ENCODE results near the gene MFGE8. TPM values are rescaled to one million over a fixed set of nuclear protein-coding genes. Genes with fewer than 3 reads are reported as not detected.

MFGE8 gene
- polyA plus RNA-seq, 4 donors, result 86.8 to 144 (median 104) TPM

DNA sequence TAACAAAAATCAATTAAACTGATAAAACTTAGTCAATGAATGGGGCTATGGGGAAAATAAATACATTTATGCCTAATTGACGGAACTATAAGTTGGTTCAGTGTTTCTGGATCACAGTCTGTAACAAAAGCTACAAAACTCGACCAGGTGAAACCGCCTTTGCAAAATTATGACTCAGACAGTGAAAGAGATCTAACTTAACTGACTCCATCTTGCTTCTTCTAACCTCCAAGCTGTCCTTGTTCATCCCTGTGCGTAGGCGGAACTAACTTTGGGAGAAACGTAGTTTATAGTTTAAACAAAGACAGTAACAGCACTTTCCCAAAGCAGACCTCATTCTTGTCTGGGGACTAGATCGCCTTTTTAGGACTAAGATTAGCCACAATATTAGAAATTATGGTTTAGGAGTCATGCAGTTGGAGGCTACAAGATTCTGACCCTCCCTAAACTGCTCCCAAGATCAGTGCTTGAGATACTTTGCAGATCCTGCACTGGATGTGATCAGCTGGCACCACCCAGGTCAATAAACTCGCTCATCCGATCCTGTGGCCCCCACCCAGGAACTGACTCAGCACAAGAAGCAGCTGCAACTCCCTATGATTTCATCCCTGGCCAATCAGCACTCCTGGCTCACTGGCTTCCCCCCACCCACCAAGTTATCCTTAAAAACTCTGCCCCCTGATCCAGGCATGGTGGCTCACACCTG is 7.2 kb upstream of the MFGE8 start:
- DNase-seq (ENCODE audit: low read depth in 4 of 4, low spot score in 3 of 4), result no peak

DNA sequence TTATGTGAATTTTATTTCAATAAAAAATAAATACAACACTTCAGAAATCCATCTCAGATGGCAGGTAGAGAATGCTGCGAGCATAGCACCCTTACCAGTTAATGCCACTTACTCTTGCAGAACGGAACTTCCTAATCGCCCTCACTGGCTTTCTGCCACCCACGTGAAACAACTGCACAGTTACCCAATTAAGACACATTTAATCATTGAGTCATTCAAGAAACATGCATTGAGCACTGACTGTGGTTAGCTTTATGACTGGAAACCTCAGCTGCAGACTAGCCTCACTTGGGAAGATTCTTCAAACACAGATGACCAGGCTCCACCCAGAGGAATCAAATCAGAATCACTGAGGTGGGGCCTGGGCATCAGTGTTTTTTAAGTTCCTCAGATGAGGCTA is 5.6 kb upstream of the MFGE8 start:
- DNase-seq (ENCODE audit: low read depth in 4 of 4, low spot score in 3 of 4), result no peak

DNA sequence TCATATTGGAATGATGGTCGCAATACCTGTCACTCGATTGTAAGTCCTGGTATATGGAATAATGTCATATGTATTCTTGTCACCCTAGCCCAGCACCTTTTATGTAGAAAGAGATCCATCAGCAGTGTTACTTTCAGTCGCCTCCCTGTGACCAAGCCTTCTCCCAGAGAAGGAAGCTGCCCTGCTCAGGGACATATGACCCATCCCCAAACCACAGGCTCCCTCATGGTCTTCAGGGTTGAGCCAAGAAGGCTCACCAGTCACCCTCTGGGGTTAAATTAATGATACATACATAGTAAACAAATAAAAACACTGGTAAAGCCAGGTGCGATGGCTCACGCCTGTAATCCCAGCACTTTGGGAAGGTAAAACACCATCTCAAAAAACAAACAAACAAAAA is 4.6 kb upstream of the MFGE8 start:
- no peak for DNase-seq (ENCODE audit: low read depth in 4 of 4, low spot score in 3 of 4)

DNA sequence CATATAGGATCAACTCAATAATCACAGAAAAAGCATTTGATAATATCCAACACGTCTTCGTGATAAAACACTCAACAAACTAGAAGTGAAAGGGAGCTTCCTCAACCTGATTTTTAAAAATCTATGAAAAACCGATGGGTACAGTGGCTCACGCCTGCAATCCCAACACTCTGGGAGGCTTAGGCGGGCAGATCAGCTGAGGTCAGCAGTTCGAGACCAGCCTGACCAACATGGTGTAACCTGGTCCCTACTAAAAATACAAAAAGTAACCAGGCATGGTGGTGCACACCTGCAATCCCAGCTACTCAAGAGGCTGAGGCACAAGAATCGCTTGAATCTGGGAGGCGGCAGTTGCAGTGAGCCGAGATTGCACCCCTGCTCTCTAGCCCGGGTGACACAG is 2.2 kb upstream of the MFGE8 start:
- DNase-seq (ENCODE audit: low read depth in 4 of 4, low spot score in 3 of 4), result no peak

DNA sequence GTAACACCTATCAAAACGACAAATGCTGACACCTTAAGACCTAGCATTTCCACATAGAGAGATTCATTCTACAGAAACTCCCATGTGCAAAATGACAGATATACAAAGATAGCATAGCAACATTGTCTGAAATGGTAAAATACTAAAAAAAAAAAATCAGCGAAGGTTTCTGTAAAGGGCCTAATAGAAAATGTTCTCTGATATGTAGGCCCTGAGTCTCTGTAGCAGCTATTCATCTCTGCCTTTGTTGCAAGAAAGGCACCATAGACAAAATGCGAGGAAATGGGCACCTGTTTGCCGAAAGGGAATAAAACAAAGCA is 631 bp upstream of the MFGE8 start:
- DNase-seq (ENCODE audit: low read depth in 4 of 4, low spot score in 3 of 4), result no peak

DNA sequence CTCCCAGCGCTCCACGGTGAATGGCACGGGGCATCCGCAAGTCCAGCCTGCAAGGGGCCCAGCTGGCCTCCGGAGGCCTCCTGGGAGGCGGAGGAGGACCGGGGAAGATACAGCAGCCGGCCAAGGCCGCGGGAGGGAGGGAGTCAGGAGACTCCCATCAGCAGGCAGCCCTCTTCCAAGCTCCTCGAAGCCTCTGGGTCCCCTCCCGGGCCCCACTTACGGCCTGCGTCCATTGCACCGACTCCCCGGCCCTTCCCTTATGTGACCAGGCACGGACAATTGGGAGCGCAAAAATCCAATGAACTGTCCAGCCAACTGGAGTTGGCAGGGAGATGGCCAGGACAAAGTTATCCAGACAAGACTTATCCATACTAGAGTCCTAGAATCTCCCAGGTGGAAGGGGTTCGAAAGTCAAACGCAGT is 668 bp downstream of the MFGE8 start:
- no peak for DNase-seq (ENCODE audit: low read depth in 4 of 4, low spot score in 3 of 4)

DNA sequence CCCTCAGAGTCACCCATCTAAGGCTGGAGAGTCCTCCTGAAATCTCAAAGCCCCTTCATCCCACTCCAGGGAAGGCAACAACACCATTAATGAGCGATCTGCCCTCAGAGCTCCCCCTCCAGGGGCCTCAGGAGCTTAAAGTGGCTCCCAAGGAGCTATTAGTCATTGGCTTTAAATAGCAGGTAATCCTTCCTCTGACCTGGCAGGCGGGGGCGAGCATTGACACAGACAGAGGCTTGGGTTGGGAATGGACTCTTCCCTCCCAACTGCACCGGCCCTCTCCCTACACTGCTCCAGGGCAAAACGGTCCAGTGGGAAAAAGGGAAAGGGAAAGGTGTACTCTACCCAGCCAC is 1.4 kb downstream of the MFGE8 start:
- no peak for DNase-seq (ENCODE audit: low read depth in 4 of 4, low spot score in 3 of 4)

DNA sequence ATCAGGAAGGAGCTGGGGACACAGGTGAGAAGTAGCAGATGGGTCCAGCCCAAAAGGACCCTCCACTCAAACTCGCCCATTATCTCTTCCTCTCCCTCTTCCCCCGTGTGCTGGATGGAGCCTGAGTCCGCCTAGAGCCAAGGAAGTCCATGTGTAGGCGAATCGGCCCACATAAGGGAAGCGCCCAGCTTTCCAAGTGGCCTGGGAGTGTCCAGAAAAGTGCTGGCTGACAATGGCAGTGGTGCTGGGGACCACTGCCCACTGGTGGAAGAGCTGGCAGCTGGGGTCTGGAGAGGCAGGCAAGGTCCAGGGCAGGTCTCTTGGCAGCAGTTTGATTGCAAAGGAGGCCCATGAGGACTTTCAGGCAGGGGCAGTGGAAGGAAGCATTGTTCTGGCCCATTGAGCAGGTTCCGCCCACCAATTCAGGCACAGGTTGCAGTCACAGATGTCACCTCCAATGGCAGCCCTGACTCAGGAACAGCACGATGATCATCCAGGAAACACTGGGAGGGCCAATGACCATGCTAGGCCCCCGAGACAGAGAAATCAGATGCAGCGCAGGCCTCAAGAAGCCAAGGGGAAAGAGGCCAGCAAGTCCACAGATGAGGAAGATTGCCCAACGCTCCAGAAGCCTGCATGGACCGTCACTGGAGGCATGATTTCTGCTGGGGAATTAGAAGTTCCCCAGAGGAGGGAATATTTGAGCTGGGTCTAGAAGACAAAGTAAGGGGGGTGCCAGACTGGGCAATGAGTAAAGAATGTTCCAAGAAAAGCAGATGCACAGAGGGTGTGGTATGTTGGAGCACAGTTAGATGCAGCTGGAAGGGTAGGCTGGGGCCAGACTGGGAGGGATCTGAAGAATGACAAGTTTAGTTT is 3.0 kb downstream of the MFGE8 start:
- DNase-seq (ENCODE audit: low read depth in 4 of 4, low spot score in 3 of 4), result no peak

DNA sequence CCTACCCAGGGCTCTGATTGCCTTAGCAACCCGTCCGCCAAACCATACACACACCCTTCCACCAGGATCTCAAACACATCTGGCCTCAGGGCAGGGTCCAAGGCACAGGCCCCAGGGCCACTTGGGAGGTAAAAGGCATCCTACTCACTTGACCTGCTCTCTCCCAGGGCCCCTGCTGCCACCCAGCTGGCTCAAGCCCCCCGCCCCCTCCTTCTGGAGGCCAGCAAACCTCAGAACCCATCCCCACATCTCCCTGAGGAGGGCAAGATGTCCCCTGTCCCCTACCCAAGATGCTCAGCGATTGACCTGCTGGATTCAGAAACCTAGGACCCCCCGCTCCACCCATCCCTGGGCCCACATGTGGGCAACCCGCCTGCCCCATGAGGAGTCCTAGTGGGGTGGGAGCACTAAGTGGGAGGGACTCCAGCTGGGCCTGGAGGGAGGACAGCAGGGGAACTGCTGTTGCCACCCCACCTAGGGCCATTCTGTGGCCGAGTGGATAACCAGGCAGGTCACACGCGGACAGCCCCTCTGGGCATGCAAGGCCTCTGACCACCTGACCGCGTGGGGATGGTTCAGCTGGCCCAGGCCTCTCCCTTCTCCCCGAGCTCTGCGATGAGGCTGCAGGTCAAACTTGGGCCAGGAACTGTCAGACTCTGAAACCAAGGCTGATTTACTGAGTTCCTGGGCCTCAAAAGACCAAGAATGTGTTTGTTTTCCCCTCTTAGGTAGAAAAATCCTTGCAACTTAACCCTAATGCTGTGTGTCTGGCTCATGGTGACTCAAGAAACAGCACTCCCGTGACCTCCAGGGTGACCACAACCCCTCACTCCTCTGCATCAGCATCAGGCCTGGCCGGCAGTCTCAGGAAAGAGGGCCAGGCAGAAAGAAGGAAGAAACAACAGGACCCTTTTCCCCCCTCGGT is 4.2 kb downstream of the MFGE8 start:
- DNase-seq (ENCODE audit: low read depth in 4 of 4, low spot score in 3 of 4), result no peak

DNA sequence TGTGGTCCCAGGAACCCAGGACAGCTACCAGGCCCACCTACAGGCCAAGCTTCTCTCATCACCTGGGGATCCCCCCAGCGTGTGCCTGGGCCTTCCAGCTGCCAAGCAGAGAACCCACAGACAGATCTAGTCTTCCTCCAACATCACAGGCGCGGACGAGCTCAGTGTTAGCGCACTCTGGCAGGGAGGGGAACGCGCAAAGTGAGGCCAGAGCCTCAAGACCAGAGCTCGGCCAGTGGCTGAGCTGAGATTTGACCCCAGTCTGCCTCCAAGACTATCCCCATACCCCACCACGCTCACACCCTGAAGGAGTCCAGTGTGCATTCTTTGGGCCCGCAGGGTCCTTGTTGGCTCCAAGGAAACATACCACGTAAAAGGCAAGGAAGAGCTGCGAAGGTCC is 5.1 kb downstream of the MFGE8 start:
- DNase-seq (ENCODE audit: low read depth in 4 of 4, low spot score in 3 of 4), result no peak

DNA sequence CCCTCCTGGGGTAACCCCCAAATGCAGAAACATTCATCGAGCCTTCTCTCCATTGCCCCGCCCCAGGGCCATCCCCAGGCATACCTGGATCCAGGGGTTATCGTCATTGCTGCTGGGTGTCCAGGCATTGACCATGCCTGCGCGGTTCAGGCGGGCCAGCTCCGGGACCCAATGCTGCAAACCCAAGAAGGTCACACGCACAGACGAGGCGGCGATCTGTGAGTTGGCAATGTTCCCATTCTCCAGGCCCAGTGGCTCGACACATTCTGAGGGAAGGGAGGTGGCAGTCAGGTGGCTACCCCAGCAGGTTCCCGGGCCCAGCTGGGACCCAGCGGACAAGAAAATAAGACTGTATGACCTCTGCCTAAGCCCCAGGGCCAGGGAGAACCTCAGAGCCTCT is 6.1 kb downstream of the MFGE8 start:
- no peak for DNase-seq (ENCODE audit: low read depth in 4 of 4, low spot score in 3 of 4)

DNA sequence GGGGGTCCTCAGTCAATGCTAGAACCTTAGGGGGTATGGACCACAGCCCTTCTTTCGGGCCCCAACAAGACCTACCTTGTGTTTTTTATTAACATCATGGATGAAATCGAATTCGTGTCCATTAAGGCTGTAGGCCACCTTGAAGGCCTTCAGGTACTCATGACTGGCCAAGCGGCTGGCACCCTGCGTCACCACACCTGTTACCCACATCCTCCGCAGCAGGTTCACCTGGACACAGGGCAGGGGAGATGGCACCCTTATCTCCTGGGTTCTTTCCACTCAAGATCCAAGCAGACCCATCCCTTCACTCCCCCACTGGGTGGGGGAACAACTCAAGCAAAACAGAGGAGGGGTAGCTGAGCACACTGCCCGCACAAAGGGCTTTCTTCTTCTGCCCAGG is 6.6 kb downstream of the MFGE8 start:
- no peak for DNase-seq (ENCODE audit: low read depth in 4 of 4, low spot score in 3 of 4)

DNA sequence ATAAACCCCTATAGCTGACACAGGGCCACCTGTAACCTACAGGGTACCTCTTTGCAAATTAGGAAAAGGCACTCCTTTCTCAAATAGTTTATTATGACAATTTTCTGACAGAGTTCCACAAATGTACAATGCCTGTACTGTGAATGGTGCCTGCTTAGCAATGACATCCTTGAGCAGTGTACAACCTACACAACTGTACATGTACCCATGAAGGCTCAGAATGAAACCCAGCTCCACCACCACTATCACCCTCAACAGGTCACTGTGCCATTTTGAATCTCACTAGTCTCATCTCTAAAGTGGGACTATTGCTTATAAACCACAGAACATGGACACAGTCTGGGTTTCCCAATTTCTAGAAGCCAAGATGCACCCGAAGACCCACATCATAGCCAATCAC is 7.0 kb downstream of the MFGE8 start:
- no peak for DNase-seq (ENCODE audit: low read depth in 4 of 4, low spot score in 3 of 4)

DNA sequence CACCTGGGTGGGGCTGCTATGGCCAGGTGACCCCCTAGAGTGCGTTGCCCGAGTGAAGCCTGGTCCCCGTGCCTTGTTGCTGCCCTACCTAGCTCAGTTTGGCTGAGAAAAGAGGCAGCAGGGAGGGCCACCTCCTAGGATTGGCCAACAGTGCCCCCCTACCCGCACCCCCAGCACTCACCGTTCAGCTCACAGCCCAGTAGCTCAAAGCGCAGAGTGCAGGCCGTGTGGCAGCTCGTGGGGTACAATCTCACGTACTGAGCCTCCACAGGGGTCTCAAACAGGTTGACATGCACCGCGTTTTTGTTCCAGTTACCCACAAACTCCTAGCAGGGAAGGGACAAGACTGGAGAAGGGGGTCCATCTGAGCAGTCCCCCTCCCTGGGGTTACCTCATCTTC is 7.6 kb downstream of the MFGE8 start:
- no peak for DNase-seq (ENCODE audit: low read depth in 4 of 4, low spot score in 3 of 4)

DNA sequence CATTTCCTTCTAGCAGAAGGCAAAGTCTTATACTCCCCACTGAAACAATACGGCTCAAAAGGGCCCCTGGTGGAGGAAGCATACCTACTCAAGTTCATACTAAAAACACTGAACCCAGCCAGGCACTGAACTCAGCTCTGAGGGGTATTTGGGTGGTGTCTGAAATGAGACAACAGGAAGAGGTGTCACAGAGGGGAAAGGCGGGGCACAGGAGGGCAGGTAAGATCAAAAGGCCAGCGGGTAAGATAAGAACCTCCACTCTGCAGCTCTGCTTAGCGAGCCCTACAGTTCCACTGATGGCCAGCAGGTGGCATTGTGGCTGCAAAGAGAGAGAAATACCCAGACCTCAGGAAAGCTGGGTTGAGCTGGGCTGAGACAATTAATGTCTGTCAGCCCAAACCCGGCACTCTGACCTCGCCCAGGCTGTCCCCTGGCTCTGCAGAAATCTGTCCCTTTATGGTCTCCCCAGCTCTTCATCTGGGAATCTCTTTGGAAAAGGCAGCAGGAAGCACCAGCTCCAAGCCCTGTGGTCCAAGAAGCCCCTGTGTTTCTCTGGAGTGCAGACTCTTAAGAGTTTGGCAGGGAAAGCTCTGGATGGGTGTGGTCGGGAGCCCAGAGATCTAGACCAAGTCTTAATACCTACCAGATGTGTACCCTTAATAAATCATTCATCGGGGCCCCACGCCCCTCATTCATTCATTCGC is 8.4 kb downstream of the MFGE8 start:
- no peak for DNase-seq (ENCODE audit: low read depth in 4 of 4, low spot score in 3 of 4)

DNA sequence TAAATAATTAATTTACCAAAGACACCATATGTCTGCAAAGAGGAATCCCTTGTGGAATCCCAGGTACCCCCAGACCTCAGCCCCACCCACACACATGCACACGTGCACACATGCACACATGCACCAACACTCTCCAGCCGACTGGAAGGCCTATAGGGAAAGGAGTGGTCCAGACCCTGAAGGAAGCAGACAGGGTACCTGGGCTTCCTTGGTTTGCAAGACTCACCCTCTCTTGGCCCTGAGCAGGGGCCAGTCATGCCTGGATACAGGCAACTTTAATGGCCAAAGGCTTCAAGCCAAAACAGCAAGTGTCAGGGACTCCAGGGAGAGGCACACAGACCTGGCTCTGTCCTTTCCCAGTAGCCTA is 8.9 kb downstream of the MFGE8 start:
- no peak for DNase-seq (ENCODE audit: low read depth in 4 of 4, low spot score in 3 of 4)

DNA sequence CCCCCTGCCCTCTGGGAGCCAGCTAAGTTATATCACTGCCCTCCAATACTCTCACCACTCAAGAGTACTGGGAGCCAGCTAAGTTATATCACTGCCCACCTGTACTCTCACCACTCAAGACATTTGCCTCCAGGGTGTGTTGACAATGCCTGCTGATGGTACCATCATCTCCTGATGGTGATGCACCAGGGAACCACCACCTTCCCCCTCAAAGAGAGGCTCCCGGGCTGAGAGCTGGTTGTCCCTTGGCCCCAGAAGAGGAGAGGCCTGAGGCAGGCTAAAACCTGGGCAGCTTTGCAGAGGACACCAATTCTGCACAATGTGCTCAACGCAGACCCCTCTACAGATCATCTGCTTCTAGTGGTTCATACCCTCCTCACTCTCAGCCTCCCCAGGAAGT is 10.3 kb downstream of the MFGE8 start:
- no peak for DNase-seq (ENCODE audit: low read depth in 4 of 4, low spot score in 3 of 4)

DNA sequence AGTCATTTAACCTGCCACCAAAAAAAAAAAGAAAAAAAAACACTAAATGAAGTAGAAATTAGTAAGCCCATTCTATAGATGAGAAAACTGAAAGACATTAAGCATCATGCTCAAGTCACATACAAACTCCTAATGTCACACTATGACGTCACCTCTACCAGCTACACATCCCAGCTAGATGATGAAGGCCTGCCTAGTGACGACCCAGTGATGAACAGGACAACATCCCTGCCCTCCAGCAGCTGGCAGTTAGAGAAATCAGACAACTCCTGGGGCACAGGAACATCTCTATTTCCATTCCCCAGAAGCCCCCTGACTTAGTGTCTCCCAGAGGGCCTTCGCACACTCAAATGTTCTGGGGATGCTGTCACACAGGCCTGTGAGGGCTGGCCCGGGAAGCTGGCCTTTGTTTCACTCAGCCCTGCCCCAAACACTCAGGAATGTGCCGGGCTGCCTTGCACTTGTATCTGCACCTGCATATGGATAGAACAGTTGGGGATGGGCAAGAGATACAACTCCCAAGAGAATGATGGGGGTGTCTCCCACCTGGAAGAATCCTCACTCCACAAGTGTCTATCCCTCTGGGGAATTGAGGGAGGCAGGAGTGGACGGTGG is 10.9 kb downstream of the MFGE8 start:
- no peak for DNase-seq (ENCODE audit: low read depth in 4 of 4, low spot score in 3 of 4)

DNA sequence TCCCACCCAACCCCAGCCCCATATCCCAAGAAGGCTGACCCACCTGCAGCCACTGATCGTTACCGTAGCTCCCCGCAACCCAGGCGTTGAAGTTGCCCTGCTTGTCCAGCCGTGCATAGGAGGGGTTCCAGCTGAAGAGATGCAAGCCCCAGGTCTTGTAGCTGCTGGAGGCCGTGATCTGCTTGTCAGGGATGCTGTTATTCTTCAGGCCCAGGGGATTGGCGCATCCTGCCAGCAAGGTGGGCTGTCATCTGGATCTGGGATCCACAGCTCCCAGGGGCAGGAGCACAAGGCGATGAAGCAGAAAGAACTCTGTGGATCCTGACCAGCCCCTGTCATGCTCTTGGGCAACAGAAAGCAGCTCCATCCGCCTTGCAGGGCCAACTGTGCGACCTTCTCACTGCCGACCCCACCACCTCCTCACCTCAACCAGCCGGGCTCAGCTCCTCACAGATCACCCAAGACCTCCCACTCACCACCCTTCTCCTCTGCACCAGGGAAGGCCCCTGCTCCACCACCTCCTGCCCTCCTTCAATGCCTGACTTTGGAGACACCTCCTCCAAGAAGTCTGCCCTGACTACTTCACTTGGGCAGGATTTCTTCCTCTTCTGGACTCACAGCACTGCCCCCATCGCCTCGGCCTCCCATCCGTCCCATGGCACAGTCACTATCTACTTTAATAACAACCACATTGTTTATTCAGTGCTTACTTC is 11.5 kb downstream of the MFGE8 start:
- DNase-seq (ENCODE audit: low read depth in 4 of 4, low spot score in 3 of 4), result no peak

DNA sequence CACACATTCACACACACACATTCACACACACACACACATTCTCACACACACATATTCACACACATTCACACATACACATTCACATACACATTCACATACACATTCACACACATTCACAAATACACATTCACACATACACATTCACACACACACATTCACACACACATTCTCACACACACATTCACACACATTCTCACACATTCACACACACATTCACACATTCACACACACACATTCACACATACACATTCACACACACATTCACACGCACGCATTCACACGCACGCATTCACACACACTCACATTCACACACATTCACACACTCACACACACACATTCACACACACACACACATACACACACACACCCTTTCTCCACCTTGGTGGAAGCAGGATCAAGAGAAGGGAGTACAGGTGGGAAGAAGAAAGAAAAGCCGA is 12.2 kb downstream of the MFGE8 start:
- DNase-seq (ENCODE audit: low read depth in 4 of 4, low spot score in 3 of 4), result no peak

Measured in right renal pelvis (tissue), 4 donors.